HFFc6 (cell line): ENCODE results near the gene NSMCE4A. TPM values are rescaled to one million over a fixed set of nuclear protein-coding genes. Genes with fewer than 3 reads are reported as not detected.

Experiments used
- DNase-seq: peaks from one replicate; pipeline ENCODE4 v3.0.0-alpha.2; 2018
- H3K27ac Mint-ChIP-seq: 2 replicates; pipeline ENCODE4 v1.8.0; 2020; ENCODE audit warnings: mild to moderate bottlenecking, mixed read lengths
- H3K27me3 Mint-ChIP-seq: 2 replicates; pipeline ENCODE4 v1.8.0; 2021; ENCODE audit warnings: mild to moderate bottlenecking, moderate library complexity, mixed read lengths; ENCODE audit not compliant: insufficient read depth
- H3K36me3 Mint-ChIP-seq: 2 replicates; pipeline ENCODE4 v1.8.0; 2021; ENCODE audit warnings: low read depth, mixed read lengths
- H3K4me1 Mint-ChIP-seq: 2 replicates; pipeline ENCODE4 v1.8.0; 2020; ENCODE audit warnings: low read depth, mixed read lengths
- H3K4me3 Mint-ChIP-seq: 2 replicates; pipeline ENCODE4 v1.8.0; 2020; ENCODE audit warnings: mild to moderate bottlenecking, moderate library complexity, mixed read lengths
- H3K9me3 Mint-ChIP-seq: 2 replicates; pipeline ENCODE4 v1.8.0; 2020; ENCODE audit warnings: mild to moderate bottlenecking, mixed read lengths
- CTCF ChIP-seq: fragments of 200-600 bp; sonication (generic); IDR thresholded peaks from 2 replicates; pipeline ENCODE4 v1.5.0; 2021; ENCODE audit warnings: antibody characterized with exemption, mild to moderate bottlenecking
- total RNA-seq, 6 experiments: library from RNA; stranded (reverse); fragmentation: NEBNext Ultra II Directional; extraction: Animal tissue kit (Norgen Biotek cat#: 25700); gene quantifications; 2 replicates in 1 of 6; 3 replicates in 5 of 6; pipeline ENCODE4 v1.2.3, GENCODE V29; 2021

NSMCE4A gene
- total RNA-seq, 6 experiments from 2014 or later = 15.2 to 22.7 (median 20.8) TPM

DNA sequence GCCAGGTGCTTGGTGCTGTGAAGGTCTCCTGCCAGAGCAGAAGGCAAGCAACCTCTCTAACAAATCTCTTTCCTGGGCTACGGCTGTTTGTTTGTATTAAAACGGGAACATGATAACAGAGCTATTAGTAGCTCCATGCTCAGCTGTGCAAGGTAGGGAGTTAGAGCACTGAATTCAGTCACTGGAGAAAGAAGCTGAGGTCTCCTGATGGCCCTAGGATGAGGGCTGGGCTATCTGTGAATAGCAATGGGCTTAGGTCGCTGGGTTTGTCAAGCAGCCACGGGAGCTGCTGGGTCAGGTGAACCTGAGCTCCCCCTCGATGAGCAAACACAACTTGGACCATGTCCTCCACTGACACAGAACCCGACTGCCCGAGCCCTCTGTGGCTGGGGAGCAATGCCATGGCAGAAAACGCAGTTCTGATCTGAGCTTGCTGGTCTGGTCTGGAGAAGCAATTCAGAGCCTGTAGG, 38.3 kb upstream of the NSMCE4A start:
- Mint-ChIP-seq H3K4me3 (no peak overlapping the region), H3K9me3 (peaks cover 9% of the 10 kb centered on the region; the same call in 1 of the 2 replicates), H3K4me1 (peaks cover 3% of the 10 kb centered on the region; the same call in 1 of the 2 replicates), H3K36me3 (no peaks in the 10 kb centered on the region), H3K27me3 (peaks cover 37% of the 10 kb centered on the region), H3K27ac (no peak overlapping the region)
- no peak for TF ChIP-seq CTCF
- no peak for DNase-seq

GRCh38 chr10:122012731-122013130, 37.7 kb upstream of the NSMCE4A start:
- Mint-ChIP-seq H3K9me3 (peaks cover 9% of the 10 kb centered on the region; the same call in 1 of the 2 replicates), H3K27me3 (peaks cover 32% of the 10 kb centered on the region), H3K36me3 (no peaks in the 10 kb centered on the region), H3K27ac (no peak overlapping the region), H3K4me1 (no peaks in the 10 kb centered on the region), H3K4me3 (no peak overlapping the region)
- no peak for DNase-seq
- TF ChIP-seq CTCF = no peak

- Mint-ChIP-seq H3K27ac (no peak overlapping the region), H3K36me3 (no peaks in the 10 kb centered on the region), H3K9me3 (peaks cover 9% of the 10 kb centered on the region; the same call in 1 of the 2 replicates), H3K4me1 (no peaks in the 10 kb centered on the region), H3K4me3 (no peak overlapping the region), H3K27me3 (peaks cover 24% of the 10 kb centered on the region)
- DNase-seq = no peak
- no peak for TF ChIP-seq CTCF
Measured at GRCh38 chr10:122010405-122011050, 35.5 kb upstream of the NSMCE4A start.

DNA sequence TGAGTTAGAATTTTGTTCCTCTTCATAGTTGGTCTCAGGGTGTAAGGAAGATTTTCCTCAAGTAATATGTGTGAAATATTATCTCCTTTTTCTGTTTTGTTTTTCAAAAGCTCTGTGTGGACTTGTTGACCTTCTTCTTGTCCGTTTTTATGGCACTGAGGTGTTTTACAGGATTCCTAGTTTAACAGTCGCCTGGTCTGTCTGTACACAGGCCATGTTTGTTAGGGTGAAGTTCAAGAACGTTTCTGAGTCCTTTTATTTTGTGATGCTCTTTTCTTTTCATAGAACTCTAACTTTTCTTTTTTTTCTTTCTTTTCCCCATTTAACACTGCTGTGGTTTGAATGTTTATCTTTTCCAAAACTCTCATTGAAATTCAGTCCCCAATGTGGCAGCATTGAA, 32.4 kb upstream of the NSMCE4A start:
- Mint-ChIP-seq H3K27me3 (peaks cover 7% of the 10 kb centered on the region), H3K36me3 (no peaks in the 10 kb centered on the region), H3K4me1 (no peaks in the 10 kb centered on the region), H3K9me3 (peaks cover 9% of the 10 kb centered on the region), H3K4me3 (no peak overlapping the region), H3K27ac (no peak overlapping the region)
- no peak for DNase-seq
- TF ChIP-seq CTCF = no peak

DNA sequence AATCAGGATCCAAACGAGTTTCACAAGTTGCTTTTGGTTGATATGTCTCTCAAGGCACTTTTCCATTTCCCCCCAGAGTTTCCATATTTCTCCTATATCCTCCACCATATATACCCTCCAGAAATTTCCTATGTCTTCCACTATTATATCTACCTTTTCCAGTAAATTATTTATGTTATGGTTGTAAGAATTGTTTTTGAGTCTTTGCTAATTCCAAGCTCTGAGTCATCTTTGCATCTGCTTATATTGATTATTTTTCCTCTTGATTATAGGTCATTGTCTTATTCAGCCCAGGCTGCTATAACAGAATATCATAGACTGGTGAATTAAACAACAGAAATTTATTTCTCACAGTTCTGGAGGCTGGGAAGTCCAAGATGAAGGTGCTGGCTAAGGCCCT, 26.7 kb upstream of the NSMCE4A start:
- Mint-ChIP-seq H3K27ac (no peak overlapping the region), H3K4me1 (peaks cover 6% of the 10 kb centered on the region; the same call in 1 of the 2 replicates), H3K4me3 (no peak overlapping the region), H3K27me3 (peaks cover 16% of the 10 kb centered on the region), H3K9me3 (peaks cover 29% of the 10 kb centered on the region), H3K36me3 (peaks cover 10% of the 10 kb centered on the region)
- TF ChIP-seq CTCF = no peak
- no peak for DNase-seq
